GM12872 (cell line): ENCODE results near the gene DAPK2.

Source experiments
- TF ChIP-seq, protein P1 (sequence below): IDR thresholded peaks from 3 replicates; pipeline ENCODE4 v1.5.1; 2011; ENCODE audit warnings: low read depth, mild to moderate bottlenecking, low read length, moderate library complexity; ENCODE audit not compliant: insufficient read depth

Gene DAPK2

GRCh38 chr15:63895787-63896218, 150.5 kb downstream of the DAPK2 start:
- TF ChIP-seq, protein P1, sequence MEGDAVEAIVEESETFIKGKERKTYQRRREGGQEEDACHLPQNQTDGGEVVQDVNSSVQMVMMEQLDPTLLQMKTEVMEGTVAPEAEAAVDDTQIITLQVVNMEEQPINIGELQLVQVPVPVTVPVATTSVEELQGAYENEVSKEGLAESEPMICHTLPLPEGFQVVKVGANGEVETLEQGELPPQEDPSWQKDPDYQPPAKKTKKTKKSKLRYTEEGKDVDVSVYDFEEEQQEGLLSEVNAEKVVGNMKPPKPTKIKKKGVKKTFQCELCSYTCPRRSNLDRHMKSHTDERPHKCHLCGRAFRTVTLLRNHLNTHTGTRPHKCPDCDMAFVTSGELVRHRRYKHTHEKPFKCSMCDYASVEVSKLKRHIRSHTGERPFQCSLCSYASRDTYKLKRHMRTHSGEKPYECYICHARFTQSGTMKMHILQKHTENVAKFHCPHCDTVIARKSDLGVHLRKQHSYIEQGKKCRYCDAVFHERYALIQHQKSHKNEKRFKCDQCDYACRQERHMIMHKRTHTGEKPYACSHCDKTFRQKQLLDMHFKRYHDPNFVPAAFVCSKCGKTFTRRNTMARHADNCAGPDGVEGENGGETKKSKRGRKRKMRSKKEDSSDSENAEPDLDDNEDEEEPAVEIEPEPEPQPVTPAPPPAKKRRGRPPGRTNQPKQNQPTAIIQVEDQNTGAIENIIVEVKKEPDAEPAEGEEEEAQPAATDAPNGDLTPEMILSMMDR = no peak

DNA sequence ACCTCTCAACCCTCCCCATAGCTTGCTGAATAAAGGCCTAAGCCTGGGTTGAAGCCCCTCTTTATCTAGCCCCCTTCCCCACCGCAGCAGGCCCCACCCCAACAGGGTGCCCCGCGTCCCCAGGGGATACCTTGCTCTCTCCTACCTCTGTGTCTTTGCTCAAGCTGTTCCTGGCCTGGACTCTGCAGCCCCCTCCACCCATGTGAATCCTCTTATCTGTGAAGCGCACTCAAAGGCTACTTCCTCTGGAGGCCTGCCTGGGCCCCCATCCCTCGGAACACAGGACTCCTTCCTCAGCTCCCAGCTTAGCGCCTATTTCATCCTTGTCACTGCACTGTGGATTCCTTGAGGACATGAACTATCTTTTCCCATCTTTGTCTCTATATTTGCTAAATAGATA, 151.1 kb downstream of the DAPK2 start:
- TF ChIP-seq, protein P1 = no peak

DNA sequence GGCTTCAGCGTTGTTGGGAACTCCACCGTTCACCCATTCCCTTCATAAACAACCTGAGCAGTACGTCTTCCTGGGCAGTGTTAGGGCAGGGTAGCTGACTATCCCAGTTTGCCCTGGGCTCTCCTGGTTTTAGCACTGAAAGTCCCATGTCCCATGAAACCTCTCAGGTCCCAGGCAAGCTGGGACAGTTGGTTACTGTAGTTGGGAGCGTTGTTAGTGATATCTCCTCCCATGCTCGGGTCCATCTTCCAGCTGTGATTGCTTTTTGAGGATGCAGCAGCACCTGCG, 151.7 kb downstream of the DAPK2 start:
- TF ChIP-seq, protein P1 = no peak

GRCh38 chr15:63893866-63894661, 152.2 kb downstream of the DAPK2 start:
- TF ChIP-seq, protein P1 = no peak

- TF ChIP-seq, protein P1 = no peak
Observed at GRCh38 chr15:63892794-63893441, 153.4 kb downstream of the DAPK2 start.

- TF ChIP-seq, protein P1 = no peak
Observed at GRCh38 chr15:63891768-63892133, 154.5 kb downstream of the DAPK2 start.

DNA sequence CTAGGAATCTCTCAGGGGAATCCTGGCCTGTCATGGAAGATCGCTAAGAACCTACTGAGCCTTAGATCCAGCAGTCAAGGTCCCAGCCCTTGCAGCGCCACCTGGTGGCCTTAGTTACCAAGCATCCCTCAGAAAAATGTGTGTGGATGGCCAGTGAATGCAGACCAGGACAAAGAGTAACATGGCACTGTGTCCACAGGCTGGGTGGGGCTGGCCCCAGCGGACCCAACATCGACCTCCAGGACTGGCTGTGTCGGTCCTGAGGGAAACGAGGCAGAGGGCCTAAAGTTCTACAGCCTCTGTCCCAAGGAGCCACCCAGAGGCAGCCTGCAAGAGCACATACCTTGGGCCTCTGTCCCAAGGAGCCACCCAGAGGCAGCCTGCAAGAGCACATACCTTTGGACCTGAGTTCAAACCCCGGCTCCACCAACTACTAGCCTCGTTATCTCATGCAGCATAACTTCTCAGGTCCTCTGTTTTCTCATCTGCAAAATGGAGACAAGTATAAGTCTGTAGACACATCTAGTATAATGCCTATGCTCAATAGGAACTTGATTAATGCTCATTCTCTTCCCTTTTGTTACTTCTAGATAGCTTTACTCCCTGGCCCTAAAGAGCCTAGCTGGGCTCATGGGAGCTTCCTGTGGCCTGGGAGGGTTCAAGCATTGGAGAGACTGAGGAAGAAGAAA, 155.1 kb downstream of the DAPK2 start:
- TF ChIP-seq, protein P1 = peak; percentile 83
